GM18867 (cell line): Measurements from ENCODE around the gene SLC6A7.

ENCODE experiments used
- ATAC-seq: cut with Tn5 transposase; IDR thresholded peaks from one replicate; pipeline ENCODE4 v1.9.1; 2021; ENCODE audit warnings: mild to moderate bottlenecking, moderate library complexity; ENCODE audit not compliant: unreplicated experiment

The SLC6A7 gene

DNA sequence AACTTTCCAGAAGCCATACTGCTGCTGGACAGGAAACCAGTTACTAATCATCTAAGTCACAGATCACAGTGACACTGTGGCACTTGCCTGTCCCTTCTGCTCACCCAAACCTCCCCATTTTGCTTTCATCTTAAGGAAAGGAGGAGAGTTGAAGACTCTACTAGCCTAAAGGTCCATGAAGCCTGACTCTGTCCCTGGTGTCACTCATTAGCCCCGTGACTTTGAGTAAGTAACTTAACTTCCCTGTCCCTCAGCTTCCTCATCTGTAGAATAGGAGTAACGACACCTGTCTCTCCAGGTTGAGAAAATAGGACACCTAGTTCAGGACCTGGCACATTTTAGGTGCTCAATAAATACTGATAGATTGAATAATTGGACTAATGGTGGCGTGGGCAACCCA is 536 bp upstream of the SLC6A7 start:
- ATAC-seq: no peak

DNA sequence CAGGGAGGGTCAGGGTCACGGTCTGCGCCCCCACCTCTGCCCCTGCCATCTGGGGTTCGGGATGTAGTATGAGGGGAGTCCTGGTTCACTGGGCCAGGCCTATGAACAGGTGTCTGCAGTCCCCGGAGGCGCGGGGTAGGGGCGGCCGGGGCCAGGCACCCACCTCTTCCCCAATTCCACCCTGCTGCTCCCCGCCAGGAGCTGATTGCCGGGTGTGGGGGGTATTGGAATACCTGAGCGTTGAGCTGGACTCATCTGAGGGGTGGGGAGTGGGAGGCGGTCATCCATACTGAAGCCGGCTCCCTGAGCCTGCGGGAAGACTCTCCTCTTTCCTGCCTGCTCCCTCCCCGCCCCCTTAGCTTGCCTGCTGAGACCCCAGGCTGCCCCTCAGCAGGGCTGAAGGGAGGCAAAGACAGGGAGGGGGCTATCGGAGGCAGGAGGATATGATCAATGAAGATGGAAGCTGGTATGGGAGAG is 679 bp downstream of the SLC6A7 start:
- no peak for ATAC-seq

DNA sequence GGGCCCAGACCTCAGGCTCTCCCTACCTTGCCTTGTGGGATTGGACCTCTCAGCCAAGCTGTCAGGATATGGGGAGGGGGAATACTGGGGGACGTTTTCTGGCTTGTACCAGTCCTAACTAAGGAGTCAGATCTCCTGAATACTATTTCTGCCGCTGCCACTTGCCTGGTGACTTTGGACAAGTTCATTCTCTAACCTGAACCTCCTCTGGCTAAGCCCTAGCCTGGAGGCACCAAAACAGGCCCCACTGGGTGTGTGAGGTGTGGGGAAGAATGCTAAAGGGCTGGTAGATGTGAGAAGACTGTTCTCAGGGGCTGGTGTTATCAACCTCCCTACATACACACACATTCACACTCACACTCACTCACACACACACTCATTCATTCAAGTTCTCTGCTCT is 1.1 kb downstream of the SLC6A7 start:
- no peak for ATAC-seq

DNA sequence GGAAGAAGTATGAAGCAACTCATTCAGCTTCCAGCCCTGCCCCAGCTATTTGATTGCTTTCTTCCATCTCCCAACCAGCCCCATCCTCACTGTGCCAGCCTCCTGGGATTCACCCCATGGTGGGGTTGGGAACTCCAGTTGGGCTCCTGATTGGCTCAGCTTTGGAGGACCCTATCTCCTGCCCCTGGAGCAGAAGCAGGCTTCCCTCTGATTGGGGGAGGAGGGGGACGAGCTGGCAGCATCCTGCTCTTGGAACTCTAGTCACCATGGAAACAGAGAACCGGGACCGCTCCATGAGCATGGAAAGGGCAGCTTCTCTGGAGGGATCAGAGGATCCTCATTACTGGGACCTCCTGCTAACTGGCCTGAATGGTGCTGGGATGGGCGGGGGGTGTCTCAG is 2.6 kb downstream of the SLC6A7 start:
- ATAC-seq: no peak

DNA sequence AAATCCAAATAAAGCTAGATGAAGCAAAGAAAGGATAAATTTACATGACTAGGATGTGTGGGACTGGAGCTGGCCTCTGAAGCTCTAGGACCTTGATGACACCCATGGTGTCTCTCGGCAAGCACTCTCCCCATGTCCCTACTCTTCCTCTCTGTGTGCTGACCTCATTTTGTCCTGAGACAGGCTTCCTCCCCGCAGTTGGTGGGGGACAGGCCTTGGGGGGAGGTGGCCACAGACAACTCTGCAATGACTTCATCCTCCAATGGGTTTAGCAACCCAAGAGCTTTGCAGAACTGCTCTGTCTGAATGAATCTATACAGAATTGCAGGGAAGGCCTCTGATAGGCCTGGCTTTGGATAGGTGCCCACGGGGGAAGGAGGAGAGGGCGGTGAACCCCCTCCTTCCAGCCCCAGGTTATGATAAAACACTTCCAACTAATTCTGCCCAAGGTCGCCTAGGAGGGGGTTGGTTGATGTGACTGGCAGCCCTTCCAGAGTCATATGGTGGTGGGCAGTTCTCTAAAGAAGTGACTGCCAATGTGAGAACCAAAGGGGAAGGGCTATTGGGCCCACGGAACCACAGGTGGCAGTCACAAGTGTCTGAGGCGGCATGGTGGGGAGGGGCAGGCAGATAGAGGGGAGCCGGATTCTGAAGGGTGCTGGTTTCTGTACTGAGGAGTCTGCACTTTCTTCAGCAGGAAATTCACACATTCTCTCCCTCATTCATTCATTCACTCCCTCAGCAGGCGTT is 6.0 kb downstream of the SLC6A7 start:
- no peak for ATAC-seq

DNA sequence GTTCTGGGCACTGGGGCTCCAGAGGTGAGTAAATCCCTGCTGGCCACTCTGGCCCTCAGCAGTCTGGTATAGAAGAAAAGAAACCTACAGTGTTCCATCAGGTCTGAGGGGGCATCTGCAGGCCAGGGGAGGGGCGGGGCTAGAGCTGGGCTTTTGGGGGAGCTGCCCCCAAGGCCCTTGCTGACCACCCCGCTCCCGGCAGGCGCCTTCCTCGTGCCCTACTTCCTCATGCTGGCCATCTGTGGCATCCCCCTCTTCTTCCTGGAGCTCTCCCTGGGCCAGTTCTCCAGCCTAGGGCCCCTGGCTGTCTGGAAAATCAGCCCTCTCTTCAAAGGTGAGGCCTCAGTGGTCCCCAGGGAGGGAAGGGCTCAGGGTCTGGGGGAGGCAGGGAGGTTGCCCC is 6.7 kb downstream of the SLC6A7 start:
- no peak for ATAC-seq

DNA sequence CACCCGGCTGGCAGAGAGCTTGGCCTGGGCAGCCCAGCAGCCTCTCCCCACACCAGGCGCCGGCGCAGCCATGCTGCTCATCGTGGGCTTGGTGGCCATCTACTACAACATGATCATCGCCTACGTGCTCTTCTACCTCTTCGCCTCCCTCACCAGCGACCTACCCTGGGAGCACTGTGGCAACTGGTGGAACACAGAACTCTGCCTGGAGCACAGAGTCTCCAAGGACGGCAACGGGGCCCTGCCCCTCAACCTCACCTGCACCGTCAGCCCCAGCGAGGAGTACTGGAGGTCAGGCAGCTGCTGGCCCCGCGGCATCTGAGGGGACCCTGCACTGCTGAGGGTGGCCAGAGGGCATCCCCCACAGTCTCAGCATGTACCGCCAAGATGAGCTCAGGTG is 7.1 kb downstream of the SLC6A7 start:
- no peak for ATAC-seq

DNA sequence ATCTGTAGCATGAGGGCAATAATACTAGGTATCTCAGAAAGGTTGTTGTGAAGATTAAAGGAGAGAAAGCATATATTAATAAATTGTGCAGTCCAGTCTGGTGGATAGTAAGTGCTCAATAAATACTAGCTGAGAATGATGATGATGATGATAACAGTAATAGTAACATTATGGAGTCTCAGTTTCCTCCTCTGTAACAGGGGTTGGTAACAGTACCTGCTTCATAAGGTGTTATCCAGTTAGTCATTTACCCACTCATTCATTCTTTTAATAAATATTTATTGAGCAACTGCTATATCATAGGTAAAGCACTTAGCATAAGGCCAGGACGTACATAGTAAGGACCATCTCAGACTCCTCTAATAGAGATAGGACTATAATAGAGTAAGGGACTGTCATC is 7.6 kb downstream of the SLC6A7 start:
- ATAC-seq: no peak

DNA sequence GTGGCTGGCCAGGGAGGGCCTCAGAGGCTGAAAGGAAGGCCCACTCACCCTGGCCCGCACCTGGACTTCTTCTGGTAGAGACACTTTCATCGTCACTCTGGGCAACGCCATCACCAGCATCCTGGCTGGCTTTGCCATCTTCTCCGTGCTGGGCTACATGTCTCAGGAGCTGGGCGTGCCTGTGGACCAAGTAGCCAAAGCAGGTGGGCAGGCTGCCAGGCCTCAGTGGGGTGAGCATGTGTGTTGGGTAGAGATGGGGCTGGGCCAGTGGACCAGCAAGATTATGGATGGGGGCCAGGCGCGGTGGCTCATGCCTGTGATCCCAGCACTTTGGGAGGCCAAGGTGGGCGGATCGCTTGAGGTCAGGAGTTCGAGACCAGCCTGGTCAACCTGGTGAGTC is 12.6 kb downstream of the SLC6A7 start:
- ATAC-seq: no peak

DNA sequence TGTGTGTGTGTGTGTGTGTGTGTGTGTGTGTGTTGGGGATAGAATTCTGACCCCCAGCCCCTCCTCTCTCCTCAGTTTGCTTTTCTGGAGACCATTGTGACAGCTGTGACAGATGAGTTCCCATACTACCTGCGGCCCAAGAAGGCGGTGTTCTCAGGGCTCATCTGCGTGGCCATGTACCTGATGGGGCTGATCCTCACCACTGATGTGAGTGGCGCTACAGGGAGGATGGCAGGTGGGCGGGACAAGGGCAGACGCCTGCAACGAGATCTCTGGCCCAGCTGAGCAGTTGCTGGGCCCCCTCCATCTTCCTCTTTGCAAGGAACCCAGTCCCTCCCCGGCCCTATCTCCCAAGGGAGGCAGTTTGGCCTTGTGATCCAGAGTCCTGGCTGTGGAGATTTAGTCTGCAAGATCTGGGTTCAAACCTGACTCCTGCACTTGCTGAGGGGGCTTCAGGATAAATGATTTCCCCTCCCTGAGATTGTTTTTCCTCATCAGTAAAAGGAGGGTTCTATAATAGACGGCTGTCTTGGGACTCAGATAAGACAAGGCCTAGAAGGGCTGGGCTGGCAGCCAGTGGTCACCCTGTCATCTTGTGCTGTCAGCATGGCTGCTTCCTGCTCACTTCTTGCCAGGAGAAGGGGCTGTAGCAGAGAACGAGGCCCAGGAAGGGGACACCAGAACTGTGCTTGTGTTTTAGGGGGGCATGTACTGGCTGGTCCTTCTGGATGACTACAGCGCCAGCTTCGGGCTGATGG is 14.1 kb downstream of the SLC6A7 start:
- no peak for ATAC-seq

DNA sequence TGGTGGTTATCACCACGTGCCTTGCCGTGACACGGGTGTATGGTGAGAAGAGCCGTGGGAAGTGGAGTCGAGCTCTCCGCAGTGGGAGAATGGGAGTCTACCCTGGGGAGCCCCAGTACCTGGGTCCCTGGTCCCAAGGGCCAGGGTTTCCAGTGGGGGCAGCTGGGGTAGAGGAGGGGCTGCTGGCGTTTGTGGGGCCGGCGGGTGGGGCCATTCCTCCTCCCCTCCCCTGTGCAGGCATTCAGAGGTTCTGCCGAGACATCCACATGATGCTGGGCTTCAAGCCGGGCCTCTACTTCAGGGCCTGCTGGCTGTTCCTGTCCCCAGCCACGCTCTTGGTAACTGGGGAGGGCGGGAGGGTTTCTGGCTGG is 14.7 kb downstream of the SLC6A7 start:
- ATAC-seq: no peak

DNA sequence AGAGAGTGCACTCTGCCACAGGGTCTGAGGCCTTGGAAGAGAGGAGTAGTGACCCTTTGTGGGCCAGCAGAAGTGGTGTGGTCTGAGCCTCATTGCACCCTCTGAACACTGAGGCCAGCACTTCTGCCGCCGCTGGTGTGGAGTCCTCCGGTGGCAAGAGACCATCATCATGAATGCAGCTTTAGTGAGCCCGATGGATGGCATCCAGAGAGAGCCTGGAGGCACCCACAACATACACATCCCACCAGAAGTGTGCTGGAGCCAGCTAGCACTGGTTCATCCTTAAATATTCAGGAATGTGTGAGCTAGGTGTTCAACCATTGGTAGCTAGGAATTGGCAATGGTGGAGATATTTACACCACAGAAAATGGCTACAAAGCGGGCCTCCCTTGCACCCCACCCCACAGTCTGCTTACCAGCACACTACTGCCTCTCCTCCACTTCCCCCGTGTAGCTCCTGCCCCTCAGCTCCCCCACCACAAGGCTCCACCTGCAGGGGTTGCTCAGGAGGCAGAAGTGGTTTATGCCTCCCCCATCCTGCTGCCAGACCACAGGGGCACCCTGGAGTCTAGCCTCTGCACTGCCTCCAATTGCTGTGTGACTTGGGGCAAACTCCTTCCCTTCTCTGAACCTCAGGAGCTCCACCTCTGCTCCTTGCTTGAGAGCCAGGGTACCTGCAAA is 16.4 kb downstream of the SLC6A7 start:
- no peak for ATAC-seq

DNA sequence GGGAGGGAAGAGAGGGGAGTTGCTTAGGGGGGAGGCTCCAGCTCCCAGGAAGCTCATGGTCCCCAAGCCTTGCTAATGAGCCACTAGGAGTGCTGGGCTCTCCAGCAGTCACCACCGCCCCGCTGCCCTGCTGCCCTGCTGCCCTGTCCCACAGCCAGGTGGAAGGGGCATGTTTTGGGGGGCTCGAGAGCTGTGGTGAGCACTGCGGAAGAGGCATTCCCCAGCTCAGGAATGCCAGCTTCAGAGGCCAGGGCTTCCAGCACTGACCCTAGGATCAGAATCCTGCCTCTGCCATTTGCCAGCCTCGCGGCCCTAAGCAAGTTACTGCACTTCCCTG is 16.9 kb downstream of the SLC6A7 start:
- no peak for ATAC-seq

DNA sequence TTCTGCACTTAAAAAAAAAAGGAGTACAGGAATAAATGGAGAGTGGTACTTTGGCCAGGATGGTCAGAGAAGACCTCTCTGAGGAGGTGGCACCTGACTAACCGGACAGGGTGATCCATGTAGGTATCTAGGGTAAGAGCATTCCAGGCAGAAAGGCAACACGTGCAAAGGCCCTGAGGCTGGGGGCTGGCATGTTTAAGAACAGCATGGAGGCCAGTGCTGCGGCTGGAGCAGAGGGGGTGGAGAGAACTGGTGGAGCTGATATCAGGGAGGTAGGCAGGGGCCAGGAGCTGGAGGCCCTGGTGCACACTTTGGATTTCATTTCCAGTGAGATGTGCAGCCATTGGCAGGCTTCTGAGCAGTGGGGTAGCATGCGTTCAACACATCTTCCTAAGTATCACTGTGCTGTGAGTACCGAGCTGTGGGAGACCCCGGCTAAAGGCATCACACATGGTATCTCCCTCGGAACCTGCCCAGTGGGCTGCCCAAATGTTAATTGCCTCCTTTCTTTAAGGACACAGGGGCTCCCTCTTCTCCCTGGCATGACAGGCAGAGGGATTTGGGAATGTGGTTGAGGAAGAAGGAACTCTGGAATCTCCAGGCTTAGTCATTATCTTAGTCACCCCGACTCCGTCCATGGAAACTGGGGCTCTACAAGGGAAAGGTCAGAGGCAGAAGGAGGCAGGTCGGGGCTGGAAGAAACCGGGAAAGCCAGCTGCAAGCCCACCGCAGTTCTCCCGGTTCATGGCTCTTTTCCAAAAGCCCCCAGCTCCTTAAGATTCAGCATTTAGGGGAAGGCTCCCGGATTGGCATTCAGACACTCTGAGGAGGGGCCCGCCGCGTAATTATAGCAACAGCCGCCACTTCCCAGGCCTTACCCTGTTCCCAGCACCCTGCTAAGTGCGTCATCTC is 18.6 kb downstream of the SLC6A7 start:
- ATAC-seq: no peak

DNA sequence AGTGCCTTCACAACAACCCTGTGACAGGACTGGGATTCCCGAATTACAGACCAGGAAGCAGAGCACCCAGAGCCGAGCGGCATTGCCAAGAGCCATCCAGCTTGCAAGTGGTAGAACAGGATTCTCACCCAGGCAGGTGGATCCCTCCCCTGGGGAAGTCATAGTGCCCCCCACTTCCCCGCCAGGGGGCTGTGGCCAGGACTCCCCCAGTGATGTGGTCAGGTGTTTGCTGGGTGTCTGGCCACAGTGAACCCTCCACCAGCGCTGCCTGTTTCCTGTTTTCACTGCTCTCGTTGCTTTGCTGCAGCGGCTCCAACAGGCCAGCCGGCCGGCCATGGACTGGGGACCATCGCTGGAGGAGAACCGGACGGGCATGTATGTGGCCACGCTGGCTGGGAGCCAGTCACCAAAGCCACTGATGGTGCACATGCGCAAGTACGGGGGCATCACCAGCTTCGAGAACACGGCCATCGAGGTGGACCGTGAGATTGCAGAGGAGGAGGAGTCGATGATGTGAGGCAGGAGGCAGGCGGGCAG is 19.3 kb downstream of the SLC6A7 start:
- ATAC-seq: no peak

DNA sequence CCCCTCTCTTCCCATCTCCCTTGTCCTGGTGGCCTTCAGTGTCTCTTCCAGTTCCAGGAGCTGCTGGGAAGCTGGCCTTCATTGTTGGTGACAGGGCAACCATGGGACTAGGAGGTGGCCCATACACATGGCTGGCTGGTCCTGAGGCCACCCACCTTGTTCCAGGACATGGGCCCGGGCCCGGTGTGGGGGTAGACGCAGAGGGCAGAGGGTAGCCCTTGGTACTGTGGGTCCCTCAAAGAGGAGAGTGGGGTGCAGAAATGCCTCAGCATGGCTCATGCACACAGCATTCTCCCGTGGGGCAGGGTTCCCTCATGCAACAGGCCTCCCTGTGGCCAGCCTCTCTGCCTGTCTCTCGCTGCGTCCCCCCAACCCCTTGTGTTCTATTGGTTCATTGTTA is 20.8 kb downstream of the SLC6A7 start:
- ATAC-seq: no peak

DNA sequence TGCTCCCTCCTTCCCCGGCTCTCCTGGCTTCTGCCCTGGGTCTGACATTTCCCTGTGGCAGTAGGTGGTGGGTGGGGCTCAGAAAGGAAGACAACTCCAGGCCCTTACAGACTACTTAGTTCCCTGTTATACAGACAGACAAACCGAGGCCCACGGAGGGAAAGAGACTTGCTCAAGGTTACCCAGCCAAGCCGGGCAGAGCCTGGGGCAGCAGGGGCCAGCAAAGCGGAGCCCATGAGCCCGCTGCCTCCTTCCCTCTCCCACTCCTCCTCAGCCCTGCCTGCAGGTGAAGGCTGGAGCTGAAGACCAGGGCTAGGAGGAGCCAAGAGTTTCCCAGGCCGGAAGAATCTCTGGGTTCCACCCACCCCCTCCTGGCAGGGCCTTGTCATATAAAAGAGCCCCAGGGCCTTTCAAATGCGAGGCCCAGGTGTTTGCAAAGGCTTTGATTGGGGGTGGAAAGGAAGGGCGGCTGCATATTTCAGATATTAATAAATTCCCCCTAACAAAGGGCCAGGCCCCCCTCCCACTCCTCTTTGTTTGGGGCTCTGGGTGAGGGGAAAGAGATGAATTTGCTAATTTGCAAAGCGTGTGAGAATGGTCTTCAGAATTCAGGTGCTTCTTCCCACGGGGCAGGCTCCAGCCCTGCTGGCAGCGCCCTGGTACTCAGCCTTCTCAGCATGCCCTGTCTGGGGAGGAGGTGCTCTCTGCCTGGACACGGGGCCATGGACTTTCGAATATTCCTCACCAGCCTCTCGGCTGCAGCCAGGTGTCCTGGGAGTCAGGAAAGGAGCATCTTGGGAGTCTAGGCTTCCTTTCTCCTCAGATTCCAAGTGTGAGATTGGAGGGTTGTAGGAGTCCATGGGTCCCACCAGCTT is 21.5 kb downstream of the SLC6A7 start:
- no peak for ATAC-seq

DNA sequence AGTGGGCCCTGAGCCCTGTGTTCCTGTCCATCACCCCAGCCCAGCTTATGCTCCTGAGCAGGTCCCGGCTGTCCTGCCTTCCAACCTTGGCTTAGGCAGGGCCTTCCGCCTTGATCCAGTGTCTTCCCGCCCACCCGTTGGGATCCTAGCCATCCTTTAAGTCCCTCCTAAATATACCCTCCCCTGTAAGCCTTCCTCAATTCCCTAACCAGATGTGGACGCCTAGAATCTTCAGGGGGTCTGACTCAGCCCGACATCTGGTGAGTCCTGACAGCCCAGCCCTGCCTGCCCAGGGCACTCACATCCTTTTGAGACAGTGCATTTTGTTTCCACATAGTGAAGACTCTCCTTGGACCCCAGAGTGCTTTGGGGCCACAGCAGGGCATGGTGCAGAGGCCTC is 23.7 kb downstream of the SLC6A7 start:
- no peak for ATAC-seq

DNA sequence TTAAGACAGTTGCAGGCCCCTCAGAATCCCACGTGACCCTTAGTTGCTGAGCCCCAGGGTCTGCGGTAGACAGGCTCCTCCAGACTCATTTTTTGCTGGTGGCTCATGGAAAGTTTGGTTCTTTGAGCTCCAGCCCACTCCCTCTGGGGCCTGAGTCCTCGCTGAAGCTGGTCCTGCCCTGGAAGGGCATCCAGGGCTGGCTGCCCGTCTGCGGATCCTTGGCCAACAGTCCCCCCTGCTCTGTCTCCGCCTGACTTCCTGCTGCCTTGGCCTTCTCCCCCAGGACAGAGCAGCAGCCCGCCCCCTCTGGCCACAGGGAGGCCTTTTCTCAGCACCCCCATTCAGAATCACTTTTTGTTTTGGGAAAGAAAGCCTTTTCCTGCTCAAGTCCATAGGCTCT is 24.4 kb downstream of the SLC6A7 start:
- ATAC-seq: no peak
